NCI-H748 (cell line): Measurements from ENCODE around the gene CABLES1.

Source experiments
- DNase-seq: peaks from one replicate; lab custom pipeline; 2025; ENCODE audit not compliant: unreplicated experiment; lab: John Stamatoyannopoulos, UW

Gene CABLES1

DNA sequence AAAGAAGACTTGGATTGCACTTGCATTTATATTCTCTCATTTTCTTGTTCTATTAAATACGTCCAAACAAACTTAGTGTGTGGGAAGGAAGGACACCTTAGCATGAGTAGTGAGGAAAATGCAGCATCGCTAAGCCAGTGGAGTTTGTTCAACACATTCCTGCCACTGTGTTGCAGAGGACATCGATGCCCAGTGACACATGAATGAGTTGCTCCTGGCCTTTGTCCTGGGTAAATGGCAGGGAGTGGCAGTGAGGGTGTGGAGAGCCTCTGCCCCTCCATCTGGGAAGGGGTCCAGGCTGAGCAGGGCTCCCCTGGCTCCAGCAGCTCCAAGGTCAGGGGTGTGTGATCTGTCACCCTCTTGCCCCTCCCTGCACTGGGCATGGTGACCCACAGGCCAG is 75.9 kb downstream of the CABLES1 start:
- no peak for DNase-seq

DNA sequence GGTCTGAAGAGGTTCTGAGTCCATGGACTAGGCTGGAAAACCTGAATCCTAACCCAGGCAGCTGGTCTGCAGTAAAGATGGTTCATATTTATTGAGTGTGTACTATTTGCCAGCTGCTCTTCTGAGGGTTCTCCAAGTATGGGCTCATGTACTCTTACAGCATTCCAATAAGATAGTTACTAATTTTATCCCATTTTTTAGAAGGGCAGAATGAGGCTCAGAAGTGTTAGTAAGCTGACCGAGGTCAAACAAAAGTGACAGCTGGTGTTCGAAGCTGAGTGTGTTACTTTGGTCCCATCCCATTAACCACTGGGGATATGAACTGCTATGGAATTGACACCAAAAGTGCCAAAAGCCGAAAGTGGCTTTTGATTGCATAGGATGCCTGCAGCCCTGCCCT is 76.9 kb downstream of the CABLES1 start:
- DNase-seq, result no peak

DNA sequence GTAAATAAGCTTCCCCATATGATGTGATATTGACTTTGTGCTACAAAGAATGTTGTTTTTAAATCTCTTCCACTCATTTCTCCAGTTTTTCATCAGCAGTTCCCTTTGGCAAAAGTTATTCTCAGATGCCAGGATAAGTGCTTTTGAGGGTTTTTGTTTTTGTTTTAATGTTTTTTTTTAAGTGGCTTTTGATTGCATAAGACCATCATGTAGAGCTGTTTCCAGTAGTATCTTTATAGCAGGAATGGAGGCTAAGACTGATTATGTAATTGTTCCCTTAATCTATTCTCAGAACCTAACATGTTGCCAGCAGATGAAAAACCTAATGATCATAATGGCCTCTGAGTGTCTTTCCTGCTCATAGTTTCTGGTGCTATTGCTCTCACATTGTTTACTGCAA is 77.9 kb downstream of the CABLES1 start:
- no peak for DNase-seq

DNA sequence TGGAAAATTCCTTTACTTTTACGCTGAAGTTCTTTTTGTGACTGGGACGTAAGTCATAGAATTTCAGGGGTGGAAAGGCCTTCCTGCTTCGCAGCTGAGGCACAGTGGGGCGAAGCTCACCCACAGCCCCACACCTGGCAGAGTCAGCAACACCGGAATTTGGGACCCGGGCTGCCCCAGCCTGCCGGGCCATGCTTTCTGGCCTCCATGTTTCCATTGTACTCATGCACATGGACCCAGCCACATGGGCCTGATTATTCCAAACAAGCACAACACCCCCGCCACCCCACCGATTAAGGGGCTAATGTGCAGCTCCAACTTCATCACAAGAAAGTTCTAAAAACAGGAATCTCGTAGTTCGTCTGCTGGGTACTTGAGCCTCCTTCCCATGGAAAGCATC is 82.5 kb downstream of the CABLES1 start:
- DNase-seq, result no peak

DNA sequence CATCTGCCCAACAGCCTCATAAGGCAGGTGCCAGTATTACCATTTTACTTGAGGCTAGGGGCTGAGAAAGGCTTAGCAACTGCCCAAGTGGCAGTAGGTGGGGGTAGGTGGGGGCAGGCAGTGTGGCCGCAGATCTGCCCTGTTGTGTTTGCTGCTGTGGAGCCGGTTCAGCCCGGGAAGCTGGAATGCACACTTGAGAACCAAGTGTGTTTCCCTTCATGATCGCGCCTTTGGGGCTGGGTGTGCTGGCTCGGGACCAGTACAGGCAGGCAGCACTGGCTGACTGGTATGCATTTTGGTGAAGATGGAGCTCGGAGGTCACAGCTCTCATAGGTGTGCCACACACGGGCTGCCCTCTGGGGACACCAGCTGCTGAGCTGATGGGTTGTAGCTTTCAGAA is 85.1 kb downstream of the CABLES1 start:
- DNase-seq, result no peak

DNA sequence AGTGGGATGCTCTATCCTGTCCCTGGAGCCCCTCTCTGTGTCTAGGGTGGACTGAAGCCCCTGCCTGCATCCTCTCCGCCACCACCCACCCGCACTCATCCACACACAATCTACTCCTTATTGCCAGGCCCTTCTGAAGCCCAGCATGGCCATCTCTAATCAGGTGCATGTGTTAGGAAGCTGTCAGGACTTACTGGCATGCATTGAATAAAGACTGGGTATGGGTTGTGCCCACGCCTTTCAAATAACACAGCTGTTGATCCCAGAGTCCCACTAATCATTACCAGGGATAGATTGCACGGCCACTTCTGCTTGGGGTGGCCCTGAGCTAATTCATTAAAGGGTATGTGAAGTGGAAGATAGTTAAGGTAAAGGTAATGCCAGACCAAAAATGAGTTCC is 88.4 kb downstream of the CABLES1 start:
- no peak for DNase-seq

DNA sequence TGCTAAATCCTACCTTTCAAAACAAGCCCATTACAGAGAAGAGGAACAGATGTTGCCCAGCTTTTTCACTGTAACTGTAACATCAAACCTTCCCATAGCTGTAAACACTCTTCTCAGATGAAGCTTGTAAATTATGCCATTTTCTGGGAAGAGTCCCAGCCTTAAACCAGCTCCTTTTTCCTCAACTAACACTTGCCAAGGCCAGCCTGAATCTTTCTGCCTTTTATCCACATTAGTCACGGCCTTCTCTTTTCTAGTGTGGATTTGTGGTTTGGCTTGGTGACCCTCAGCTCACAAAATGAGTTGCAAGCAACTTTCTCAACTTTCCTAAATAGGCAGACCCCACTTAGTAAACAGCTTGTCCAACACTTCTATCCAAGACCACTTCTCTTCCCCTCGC is 90.2 kb downstream of the CABLES1 start:
- DNase-seq, result no peak

DNA sequence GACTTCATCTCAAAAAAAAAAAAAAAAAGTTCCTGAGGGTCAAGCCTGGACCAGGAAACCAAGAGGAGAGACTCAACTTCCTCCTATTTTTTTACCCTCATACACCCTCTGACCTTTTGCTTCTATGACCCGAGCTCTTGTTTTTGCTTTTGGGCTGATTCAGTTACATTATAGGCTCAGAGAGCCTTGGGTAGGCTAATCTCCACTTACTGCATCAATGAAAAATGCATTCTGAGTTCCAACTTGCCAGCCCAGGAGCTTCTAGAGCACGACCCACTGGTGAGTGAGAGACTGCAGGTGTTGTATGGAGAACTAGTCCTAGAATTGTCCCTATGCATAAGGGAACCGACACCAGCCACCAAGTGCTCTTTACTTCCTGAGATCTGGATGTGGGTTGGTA is 91.1 kb downstream of the CABLES1 start:
- DNase-seq, result no peak

DNA sequence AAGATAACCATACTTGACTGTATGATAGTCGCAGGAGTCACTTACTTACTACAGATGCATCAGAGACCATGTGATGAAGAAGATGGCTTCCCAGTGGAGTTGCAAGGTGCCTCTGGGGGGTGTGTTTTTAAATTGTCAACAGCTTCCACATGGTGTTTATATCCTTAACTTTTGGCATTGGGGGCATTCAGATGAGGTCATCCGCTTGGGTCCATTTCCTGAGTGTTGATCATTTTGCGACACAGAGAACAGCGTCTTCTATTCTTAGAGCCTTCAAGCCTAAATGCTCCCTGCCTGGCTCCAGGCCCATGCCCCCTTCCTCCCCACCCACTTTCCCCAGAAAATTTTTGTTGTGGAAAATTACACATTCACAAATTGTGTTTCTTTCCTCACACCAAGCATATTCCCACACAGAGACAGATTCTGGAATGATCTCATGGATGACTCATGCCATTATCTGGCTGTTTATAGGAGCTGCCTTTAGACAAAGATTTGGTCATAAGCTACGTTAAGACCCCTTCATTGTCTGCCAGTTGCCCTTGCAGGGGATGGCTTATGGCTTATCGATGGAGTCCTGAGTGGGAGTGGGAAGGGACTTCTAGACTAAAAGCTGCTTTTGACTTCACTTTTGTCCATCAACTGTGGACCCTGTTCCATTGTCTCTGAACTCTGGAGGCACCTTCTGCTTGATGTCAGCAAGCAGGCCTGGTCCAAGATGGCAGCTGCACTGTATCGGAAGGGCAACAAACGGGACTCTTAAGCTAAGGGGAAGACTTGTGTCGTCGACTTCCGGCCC is 91.8 kb downstream of the CABLES1 start:
- peak; percentile 29 for DNase-seq

DNA sequence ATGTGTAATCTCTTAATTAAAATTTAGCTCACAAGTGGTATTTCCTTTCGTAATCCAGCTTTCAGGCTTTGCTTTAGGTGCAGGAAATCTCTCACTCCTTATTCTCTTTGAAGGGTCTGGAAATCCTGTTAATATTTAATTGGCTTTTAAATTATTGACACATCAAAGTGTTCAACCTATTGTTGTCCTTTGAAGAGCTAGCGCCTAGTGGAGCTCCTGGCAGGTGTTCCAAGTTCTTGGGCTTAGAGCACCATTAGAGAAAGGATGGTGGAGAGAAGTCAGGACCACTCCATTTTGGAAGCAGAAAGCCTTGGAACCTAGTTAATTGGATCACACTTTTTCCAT is 92.4 kb downstream of the CABLES1 start:
- DNase-seq, result peak; percentile 76

DNA sequence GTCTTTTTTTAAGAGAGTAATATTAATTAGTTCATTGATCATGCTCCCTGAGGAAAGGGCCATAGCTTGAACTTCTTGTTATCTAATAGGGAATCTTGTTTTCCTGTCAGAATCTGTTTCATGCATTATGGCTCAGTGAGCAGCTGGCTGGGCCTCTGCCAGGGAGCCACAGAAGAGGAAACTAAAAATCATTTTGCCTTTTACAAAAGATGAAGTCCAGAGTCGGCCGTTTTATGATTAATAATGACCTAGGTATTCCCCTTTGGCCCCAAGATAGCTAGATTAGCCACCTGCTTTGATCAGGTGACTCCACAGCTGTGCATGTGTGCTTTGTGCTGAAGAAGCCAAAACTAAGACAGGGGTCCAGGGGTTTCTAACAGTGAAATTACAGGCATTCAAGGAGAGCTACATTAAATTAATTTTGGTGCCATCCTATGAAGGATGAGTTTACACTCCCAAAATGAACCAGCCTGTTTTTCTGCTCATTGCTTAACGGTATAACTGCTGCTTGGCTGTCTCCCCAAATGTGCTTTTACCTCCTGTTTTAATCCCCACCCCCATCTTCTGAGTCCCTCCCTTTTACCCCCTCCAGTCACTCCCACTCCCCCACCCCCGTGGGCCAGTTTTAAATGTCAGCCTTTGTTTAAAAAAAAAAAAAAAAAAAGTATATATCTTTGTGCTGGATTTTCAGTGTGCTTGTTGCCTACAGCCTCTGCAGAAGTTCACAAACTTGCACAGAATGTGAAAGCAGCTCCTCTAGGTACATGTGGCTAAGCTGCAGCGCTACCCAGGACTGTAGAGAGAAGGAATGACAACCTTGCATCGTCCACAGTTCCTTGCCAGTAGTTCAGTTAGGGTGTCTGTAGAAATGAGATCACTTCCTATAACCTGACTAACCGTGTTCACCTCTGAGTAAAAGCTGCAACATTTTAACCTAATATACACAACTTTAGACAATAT is 93.1 kb downstream of the CABLES1 start:
- DNase-seq, result no peak

DNA sequence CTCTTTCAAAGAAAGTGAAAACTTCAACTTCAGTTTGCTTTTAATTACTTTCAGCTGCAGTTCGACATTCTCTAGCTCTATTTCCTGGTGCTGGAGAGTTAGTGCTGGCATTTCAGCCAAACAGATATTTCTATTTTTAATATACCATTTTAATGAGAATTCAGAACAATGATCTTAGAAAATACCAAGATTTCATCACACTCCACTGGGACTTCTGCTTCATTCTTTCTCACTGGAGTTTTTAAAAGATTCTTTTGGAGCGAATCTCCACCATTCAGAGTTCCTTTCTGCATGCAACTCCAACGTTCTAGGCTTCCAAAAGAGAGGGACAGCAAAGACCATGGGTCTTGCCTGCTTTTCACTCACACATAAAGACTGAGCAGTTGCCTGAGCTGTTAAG is 94.2 kb downstream of the CABLES1 start:
- no peak for DNase-seq

DNA sequence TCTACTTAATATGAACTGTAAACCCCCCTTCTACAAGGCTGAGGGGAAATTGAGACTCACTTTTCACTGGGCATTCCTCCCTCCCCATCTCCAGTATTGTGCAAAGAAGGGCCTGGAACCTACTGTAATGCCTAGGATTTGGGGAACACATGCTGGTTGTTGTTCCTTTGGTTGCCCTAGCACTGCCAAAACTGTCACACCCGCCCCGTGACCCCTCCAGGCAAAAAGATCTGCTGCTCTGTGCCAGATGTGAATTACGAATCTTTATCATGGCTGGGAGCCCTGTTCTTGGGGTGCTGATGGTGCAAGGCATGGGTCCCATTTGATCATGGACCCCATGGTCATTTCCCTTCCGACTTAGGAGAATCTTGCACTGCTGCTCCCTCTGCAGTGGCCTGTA is 95.4 kb downstream of the CABLES1 start:
- no peak for DNase-seq

DNA sequence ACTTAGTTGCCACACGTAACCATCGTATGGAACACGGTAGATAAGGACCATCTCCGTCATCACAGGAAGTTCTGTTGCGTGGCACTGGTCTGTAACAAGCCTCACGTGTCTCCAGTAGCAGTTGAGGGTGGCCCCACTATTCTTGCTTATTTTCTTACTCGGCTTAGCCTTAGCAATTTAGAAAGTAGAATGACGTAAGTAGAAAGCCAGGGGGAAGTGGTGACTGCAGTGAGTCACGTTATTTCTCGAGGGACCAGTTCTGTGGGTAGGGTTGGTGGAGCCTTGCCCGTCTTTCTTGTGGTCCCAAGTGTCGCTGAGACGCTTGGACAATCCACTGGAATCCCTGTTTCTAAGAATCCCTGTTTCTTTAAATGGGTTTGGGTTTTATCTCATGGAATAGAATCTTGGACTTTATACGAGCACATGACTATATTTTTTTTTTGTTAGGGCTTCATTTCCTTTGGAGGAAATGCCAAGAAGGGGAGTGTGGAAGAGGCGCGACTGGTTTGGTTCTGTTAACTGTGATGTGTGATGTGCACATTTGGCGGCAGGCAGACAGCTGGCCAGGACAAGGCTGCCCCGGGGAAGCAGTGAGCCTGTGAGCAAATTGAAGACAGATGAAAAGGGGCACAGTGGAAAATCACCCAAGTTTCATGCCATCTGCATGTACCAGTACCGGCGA is 96.2 kb downstream of the CABLES1 start:
- no peak for DNase-seq

DNA sequence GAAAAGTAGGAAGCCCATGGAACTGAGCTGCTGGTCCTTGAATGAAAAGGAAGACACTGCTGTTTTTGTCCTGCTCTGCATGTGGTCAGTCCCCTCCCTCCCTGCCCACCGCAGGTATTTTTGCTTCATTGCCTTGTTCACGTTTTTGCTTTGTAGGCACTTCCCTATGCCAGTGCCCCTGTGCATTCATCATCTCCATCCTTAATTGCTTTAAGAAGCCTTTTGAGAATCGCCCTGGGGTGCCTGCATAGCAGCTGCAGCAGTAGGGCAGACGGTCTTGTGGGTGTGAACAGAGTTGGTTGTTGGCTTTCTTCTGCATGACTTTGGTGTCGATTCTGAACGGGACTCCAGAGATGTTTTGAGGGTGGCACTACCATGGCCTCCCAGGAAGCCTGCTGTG is 97.0 kb downstream of the CABLES1 start:
- DNase-seq, result no peak

DNA sequence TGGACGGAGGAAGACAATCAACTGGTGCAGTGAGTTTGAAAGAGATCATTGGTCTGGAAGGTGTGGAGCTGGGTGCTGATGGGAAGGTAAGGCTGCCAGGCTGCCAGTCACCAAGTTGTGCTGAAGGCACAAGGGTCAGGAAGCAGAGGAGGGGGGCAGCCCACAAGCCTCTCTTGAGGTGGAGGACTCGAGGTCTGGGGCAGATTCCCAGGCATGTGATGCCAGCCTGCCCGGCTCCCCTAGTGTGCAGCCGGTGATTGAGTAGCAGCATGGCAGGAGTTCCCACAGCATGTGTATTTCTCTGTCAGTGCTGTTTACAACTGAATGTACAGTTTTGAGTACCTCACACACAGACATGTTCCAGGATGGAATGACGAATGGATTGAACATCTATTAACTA is 99.3 kb downstream of the CABLES1 start:
- DNase-seq, result no peak

DNA sequence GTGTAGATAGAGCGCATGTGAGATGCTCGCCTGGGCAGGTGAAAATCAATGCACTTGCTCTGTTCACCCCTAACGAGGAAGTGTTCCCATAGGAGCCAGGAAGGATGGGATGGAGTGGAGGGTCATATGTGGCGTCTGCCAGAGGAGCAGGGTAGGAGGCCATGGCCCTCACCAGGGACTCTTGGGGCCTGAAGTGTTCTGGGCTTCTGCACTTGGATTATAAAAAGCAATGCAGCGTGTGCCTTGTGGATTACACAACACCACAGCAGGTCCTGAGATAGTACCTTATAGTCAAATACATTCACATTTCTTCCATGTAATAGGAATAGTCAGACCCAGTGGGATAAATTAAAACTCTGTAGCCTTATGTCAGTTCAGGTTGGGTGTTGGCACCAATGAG is 100.1 kb downstream of the CABLES1 start:
- DNase-seq, result no peak

DNA sequence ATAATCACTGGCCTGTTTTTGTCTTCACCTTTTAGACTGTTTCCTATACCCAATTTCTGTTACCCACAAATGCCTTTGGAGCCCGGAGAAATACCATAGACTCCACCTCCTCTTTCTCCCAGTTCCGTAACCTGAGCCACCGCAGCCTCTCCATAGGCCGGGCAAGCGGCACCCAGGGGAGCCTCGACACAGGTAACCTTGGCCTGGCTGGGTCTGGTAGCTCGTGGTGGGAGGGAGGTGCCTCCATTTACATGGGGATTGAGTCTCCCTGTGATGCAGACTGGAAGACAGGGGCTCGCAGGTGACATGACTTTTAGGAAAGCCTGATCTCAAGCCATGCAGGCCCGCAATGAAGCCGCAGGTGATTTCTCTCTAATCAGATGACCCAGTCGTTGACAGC is 100.6 kb downstream of the CABLES1 start:
- DNase-seq, result no peak

DNA sequence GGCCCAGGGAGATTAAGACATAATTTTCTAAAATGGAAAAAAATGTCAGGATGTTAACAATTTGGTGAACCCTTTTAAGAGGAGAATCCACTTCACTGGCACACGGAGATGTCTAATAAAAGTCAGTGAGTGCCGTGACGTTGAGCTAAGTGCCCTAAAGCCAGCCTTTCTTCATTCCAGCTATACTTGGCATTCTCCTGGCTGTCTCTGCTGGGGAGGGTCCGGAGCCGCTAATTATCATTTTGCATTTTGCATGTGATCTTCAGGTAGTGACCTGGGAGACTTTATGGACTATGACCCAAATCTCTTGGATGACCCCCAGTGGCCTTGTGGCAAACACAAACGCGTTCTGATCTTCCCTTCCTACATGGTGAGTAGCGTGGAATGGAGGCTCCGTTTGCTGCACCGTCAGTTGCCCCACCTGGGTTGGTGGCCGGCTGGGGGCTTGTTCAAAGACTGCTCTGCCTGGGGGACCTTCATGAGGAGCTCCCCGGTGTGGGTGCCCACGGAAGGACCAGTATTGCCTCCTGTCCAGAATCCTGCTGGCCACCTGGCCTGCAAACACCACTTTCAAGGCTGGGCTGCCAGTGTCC is 101.7 kb downstream of the CABLES1 start:
- no peak for DNase-seq

DNA sequence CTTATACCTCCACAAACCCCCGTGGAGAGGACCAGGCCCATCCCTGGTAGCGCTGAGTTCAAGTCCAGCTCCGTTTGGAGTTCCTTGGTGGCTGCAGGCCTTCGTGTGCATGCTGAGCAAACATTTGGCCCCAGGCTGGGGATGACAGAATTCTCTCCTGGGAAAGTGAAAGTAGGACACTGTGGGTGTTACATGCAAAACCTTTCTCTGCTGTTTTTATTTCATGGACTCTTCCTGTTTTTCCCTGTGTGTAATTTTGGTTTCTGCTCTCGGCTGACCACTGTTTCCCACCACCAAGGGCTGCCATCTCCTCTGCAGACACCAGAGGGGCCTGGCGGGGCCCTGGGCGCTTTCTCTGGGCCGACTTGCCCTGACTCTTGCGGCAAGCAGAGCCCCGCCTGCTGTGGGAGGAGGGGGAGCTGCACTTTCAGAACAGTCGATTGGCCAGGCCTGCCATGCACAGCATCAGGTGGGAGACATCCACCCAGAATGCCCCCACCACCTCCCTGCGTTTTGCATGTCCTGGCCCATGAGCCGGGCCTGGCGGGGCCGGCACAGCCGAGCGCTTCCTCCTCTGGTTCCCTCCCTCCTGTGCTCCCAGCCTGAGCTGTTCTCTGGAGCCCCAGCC is 102.4 kb downstream of the CABLES1 start:
- DNase-seq, result no peak

DNA sequence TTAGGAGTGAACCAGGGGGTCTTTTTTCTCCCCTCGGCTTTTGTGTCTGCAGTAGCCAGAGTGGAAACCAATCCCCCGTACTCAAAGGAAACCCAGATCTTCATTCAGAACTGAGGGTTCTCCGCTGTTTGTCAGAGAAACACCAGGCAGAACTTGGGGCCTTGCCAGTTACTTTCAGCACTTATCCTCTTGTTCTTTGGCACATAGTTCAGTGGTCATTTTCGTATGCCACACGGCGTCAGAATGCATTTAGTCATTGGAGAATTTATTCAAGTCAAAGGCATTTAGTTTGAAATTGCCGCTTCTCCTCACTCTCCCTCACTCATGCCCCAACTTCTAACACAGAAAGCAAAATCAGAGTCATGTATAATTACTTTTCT is 102.9 kb downstream of the CABLES1 start:
- no peak for DNase-seq
